ENCODE results near the gene HMGCS2.
A peak's percentile ranks its signal among the peaks of the same experiment; 100 is the strongest.

HMGCS2 gene

DNA sequence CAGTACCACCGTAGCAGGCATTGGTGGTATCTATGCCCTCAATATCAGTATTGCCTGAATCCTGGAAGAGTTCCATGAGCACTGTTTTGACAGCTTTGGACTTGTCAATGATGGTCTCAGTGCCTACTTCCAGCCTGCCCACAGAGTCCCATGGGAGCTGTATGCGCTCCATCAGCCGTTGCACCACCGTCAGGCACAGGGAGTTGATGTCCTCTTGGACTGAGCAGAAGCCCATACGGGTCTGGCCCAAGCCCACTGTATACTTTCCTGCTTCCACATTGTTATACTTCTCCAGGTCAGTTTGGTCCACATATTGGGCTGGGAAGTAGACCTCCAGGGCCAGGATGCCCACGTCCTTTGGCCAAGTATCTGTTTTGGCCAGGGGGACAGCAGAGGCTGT lies 4.5 kb downstream of the HMGCS2 start:
- H3K27me3 ChIP-seq (ENCODE audit: control insufficient read depth in 1 of 2, insufficient read depth in 2 of 2, low read length in 2 of 2): no peaks in the 10 kb centered on the region
- no peaks in the 10 kb centered on the region for H3K9me3 ChIP-seq (ENCODE audit: control insufficient read depth in 1 of 2, low read length in 2 of 2)
- H3K4me1 ChIP-seq (ENCODE audit: control insufficient read depth in 1 of 2, insufficient read depth in 2 of 2, low read length in 2 of 2): peaks cover 1 to 9% of the 10 kb centered on the region in 2 donors
- no peak overlapping the region for H3K27ac ChIP-seq (ENCODE audit: low read depth, low read length)
- H3K9ac ChIP-seq (ENCODE audit: low read depth in 1 of 2, low read length in 2 of 2): no peak overlapping the region
- H3K36me3 ChIP-seq (ENCODE audit: control insufficient read depth in 1 of 2, insufficient read depth in 2 of 2, low read length in 2 of 2): peaks cover 5 to 34% of the 10 kb centered on the region in 2 donors
- H3K4me3 ChIP-seq (ENCODE audit: low read depth in 1 of 2, low read length in 2 of 2): peak overlapping the region in 1 of 2 donors; percentile 25

DNA sequence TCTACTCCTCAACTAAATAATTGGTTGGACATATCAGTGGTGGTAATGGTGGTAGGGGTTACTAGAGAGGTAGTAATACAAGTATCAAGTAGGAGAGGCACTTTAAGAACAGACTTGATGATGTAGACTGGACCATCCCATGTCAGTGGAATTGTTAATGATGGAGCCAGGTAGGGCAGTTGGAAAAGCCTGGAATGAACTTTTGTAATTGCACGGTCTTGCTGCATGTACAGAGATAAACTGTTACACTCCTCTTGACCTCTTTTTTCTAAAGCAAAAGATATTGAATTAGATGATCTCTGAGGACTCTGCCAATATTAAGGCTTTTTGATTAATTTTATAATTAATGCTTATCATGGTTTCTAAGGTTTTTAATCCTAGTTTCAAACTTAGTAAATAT lies 5.8 kb downstream of the HMGCS2 start:
- Histone ChIP-seq H3K9ac (ENCODE audit: low read depth in 1 of 2, low read length in 2 of 2) (no peak overlapping the region), H3K9me3 (ENCODE audit: control insufficient read depth in 1 of 2, low read length in 2 of 2) (no peaks in the 10 kb centered on the region), H3K27me3 (ENCODE audit: control insufficient read depth in 1 of 2, insufficient read depth in 2 of 2, low read length in 2 of 2) (no peaks in the 10 kb centered on the region), H3K27ac (ENCODE audit: low read depth, low read length) (no peak overlapping the region), H3K36me3 (ENCODE audit: control insufficient read depth in 1 of 2, insufficient read depth in 2 of 2, low read length in 2 of 2) (peaks cover 5 to 41% of the 10 kb centered on the region in 2 donors), H3K4me3 (ENCODE audit: low read depth in 1 of 2, low read length in 2 of 2) (no peak overlapping the region), H3K4me1 (ENCODE audit: control insufficient read depth in 1 of 2, insufficient read depth in 2 of 2, low read length in 2 of 2) (peaks cover 0 to 4% of the 10 kb centered on the region in 2 donors)

DNA sequence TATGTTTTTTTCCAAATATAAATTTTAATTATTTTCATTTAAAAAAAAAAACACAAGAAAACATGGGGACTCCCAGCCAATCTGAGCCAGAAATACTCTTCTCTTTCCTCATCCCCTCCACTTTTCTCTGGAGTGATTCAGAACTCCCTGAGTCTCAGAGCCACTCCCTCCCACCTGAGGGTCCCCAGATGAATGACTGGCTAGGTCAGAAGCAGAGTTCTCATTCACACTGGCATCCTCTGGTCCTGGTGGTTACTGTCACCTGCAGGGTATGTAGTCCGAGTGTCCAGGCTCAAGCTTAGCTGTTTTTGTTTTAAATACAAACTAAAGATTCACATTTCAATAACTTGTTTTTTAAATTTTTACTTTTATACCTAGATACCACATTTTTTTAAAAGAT lies 6.3 kb downstream of the HMGCS2 start:
- Histone ChIP-seq H3K9me3 (ENCODE audit: control insufficient read depth in 1 of 2, low read length in 2 of 2) (no peaks in the 10 kb centered on the region), H3K36me3 (ENCODE audit: control insufficient read depth in 1 of 2, insufficient read depth in 2 of 2, low read length in 2 of 2) (peaks cover 9 to 46% of the 10 kb centered on the region in 2 donors), H3K4me3 (ENCODE audit: low read depth in 1 of 2, low read length in 2 of 2) (no peak overlapping the region), H3K9ac (ENCODE audit: low read depth in 1 of 2, low read length in 2 of 2) (no peak overlapping the region), H3K27ac (ENCODE audit: low read depth, low read length) (no peak overlapping the region), H3K4me1 (ENCODE audit: control insufficient read depth in 1 of 2, insufficient read depth in 2 of 2, low read length in 2 of 2) (peaks cover 0 to 4% of the 10 kb centered on the region in 2 donors), H3K27me3 (ENCODE audit: control insufficient read depth in 1 of 2, insufficient read depth in 2 of 2, low read length in 2 of 2) (no peaks in the 10 kb centered on the region)

DNA sequence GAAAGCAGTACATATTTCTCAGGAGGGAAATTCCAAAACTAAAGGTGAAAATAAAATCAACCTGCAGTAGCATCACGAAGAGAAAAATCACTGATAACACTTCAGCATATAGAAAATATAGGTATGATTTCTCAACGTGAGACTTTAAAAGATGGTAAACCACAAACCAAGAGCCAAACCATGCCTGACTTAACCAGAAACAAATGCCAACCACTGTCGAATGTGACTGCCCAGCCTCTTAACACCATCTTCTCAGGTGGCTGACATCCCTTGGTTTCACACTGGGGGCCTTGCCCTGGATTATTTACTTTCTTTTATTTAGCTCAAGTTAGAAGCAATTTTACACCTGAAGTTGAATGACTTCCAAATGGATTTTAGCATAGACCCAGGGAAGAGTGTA lies 10.1 kb downstream of the HMGCS2 start:
- H3K9ac ChIP-seq (ENCODE audit: low read depth in 1 of 2, low read length in 2 of 2): no peak overlapping the region
- H3K27me3 ChIP-seq (ENCODE audit: control insufficient read depth in 1 of 2, insufficient read depth in 2 of 2, low read length in 2 of 2): no peaks in the 10 kb centered on the region
- H3K27ac ChIP-seq (ENCODE audit: low read depth, low read length): no peak overlapping the region
- peaks cover 9 to 72% of the 10 kb centered on the region in 2 donors for H3K36me3 ChIP-seq (ENCODE audit: control insufficient read depth in 1 of 2, insufficient read depth in 2 of 2, low read length in 2 of 2)
- no peak overlapping the region for H3K4me3 ChIP-seq (ENCODE audit: low read depth in 1 of 2, low read length in 2 of 2)
- H3K4me1 ChIP-seq (ENCODE audit: control insufficient read depth in 1 of 2, insufficient read depth in 2 of 2, low read length in 2 of 2): no peaks in the 10 kb centered on the region
- H3K9me3 ChIP-seq (ENCODE audit: control insufficient read depth in 1 of 2, low read length in 2 of 2): no peaks in the 10 kb centered on the region

DNA sequence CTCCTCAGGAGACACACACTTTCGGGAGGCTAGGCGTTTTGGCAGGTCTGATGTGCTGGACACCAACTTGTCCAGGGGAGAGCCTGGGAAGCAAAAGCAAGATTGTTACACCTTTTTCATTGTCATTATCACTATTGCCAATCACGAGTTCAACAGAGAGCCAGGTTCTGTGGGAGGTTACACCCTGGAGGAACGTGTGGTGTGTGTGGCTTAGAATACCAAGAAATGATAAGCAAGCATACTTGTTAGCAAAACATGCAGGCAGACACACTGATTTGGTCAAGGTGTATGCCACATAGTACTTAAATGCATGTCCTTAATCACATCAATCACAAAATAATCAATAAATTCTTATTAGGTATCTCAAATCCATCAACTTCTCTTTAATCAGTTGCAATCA lies 16.1 kb downstream of the HMGCS2 start:
- no peaks in the 10 kb centered on the region for H3K9me3 ChIP-seq (ENCODE audit: control insufficient read depth in 1 of 2, low read length in 2 of 2)
- no peaks in the 10 kb centered on the region for H3K4me1 ChIP-seq (ENCODE audit: control insufficient read depth in 1 of 2, insufficient read depth in 2 of 2, low read length in 2 of 2)
- H3K27ac ChIP-seq (ENCODE audit: low read depth, low read length): no peak overlapping the region
- H3K4me3 ChIP-seq (ENCODE audit: low read depth in 1 of 2, low read length in 2 of 2): no peak overlapping the region
- H3K36me3 ChIP-seq (ENCODE audit: control insufficient read depth in 1 of 2, insufficient read depth in 2 of 2, low read length in 2 of 2): peaks cover 7 to 80% of the 10 kb centered on the region in 2 donors
- H3K9ac ChIP-seq (ENCODE audit: low read depth in 1 of 2, low read length in 2 of 2): no peak overlapping the region
- no peaks in the 10 kb centered on the region for H3K27me3 ChIP-seq (ENCODE audit: control insufficient read depth in 1 of 2, insufficient read depth in 2 of 2, low read length in 2 of 2)

DNA sequence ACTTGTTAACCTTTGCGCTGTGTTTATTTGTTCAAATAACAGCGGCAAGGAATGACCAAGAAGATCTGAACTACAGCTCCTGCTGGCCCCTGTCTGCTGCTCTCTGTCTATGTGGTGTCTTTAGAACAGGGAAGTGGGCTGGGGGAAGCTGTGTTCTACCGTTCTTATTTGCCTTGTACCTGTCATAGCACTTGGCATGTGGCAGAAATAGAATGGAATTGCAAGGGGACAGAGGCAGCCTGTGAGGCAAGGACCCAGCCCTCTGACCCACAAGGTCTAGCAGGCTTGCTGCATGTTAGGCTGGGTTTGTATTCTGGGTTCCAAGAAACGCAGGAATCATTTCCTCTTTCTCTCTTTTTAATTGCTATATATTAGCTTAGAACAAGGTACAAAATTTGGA lies 20.7 kb downstream of the HMGCS2 start:
- Histone ChIP-seq H3K36me3 (ENCODE audit: control insufficient read depth in 1 of 2, insufficient read depth in 2 of 2, low read length in 2 of 2) (peaks cover 6 to 43% of the 10 kb centered on the region in 2 donors), H3K27ac (ENCODE audit: low read depth, low read length) (no peak overlapping the region), H3K27me3 (ENCODE audit: control insufficient read depth in 1 of 2, insufficient read depth in 2 of 2, low read length in 2 of 2) (no peaks in the 10 kb centered on the region), H3K4me3 (ENCODE audit: low read depth in 1 of 2, low read length in 2 of 2) (no peak overlapping the region), H3K9me3 (ENCODE audit: control insufficient read depth in 1 of 2, low read length in 2 of 2) (no peaks in the 10 kb centered on the region), H3K9ac (ENCODE audit: low read depth in 1 of 2, low read length in 2 of 2) (no peak overlapping the region), H3K4me1 (ENCODE audit: control insufficient read depth in 1 of 2, insufficient read depth in 2 of 2, low read length in 2 of 2) (peaks cover 9 to 10% of the 10 kb centered on the region in 2 donors)

DNA sequence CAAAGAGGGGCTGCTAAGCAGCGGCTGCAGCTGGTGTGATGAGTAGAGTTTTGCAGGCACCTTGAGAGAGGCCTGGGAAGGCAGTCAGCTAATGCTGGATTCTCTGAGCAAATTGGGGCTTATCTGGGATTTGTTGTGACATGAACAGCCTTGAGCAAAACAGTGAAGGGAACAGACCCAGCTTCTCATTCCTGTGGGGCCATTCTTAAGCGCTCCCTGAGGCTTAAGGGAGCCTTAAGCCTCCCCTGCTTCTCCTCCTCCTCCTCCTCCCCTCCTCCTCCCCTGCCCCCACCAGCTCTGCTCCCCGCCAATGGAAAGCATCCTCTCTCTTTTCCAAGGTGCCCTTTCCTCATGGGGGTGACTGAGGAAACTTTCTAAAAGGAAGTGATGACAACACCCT lies 21.3 kb downstream of the HMGCS2 start:
- Histone ChIP-seq H3K9ac (ENCODE audit: low read depth in 1 of 2, low read length in 2 of 2) (no peak overlapping the region), H3K27ac (ENCODE audit: low read depth, low read length) (no peak overlapping the region), H3K27me3 (ENCODE audit: control insufficient read depth in 1 of 2, insufficient read depth in 2 of 2, low read length in 2 of 2) (no peaks in the 10 kb centered on the region), H3K4me1 (ENCODE audit: control insufficient read depth in 1 of 2, insufficient read depth in 2 of 2, low read length in 2 of 2) (peaks cover 15 to 16% of the 10 kb centered on the region in 2 donors), H3K36me3 (ENCODE audit: control insufficient read depth in 1 of 2, insufficient read depth in 2 of 2, low read length in 2 of 2) (peaks cover 6 to 39% of the 10 kb centered on the region in 2 donors), H3K9me3 (ENCODE audit: control insufficient read depth in 1 of 2, low read length in 2 of 2) (no peaks in the 10 kb centered on the region), H3K4me3 (ENCODE audit: low read depth in 1 of 2, low read length in 2 of 2) (no peak overlapping the region)

DNA sequence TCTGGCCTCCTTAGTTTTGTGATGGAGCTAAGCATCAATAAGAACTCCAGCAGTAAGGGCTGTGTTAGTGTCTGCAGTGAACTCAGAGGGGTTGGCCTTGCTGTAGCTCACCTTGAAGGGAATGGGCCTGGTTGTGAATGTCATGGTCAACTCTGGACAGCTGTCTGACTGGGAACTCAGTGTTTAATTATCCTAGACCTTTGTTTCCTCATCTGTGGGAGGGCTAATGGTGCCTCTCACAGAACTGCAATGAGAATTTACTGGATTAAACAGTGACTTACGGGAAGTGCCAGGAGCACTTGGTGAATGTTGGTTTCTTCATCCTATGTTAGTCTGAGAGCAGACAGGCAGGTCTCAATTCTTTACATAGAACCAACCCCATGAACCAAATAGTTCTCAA lies 23.7 kb downstream of the HMGCS2 start:
- no peak overlapping the region for H3K4me3 ChIP-seq (ENCODE audit: low read depth in 1 of 2, low read length in 2 of 2)
- peaks cover 6 to 23% of the 10 kb centered on the region in 2 donors for H3K36me3 ChIP-seq (ENCODE audit: control insufficient read depth in 1 of 2, insufficient read depth in 2 of 2, low read length in 2 of 2)
- H3K9me3 ChIP-seq (ENCODE audit: control insufficient read depth in 1 of 2, low read length in 2 of 2): no peaks in the 10 kb centered on the region
- peaks cover 20 to 22% of the 10 kb centered on the region in 2 donors for H3K4me1 ChIP-seq (ENCODE audit: control insufficient read depth in 1 of 2, insufficient read depth in 2 of 2, low read length in 2 of 2)
- no peak overlapping the region for H3K9ac ChIP-seq (ENCODE audit: low read depth in 1 of 2, low read length in 2 of 2)
- H3K27me3 ChIP-seq (ENCODE audit: control insufficient read depth in 1 of 2, insufficient read depth in 2 of 2, low read length in 2 of 2): no peaks in the 10 kb centered on the region
- H3K27ac ChIP-seq (ENCODE audit: low read depth, low read length): no peak overlapping the region

DNA sequence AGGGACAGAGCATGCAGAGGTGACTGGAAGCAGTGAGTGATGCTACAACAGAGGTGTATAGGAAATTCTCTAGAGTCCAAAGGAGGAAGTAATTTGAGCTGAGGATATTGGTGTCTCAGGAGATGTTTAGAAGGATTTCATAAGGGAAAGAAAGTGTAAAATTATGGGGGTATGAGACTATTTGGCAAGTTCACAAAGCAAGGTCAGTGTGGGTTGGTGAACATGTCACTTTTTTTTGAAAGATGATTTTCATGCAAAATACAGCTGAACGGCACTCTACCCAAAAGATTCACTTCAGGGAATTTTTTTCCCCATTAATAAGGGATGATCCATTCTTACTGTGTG lies 24.1 kb downstream of the HMGCS2 start:
- no peaks in the 10 kb centered on the region for H3K9me3 ChIP-seq (ENCODE audit: control insufficient read depth in 1 of 2, low read length in 2 of 2)
- H3K36me3 ChIP-seq (ENCODE audit: control insufficient read depth in 1 of 2, insufficient read depth in 2 of 2, low read length in 2 of 2): peaks cover 6 to 20% of the 10 kb centered on the region in 2 donors
- H3K4me3 ChIP-seq (ENCODE audit: low read depth in 1 of 2, low read length in 2 of 2): no peak overlapping the region
- no peak overlapping the region for H3K27ac ChIP-seq (ENCODE audit: low read depth, low read length)
- H3K27me3 ChIP-seq (ENCODE audit: control insufficient read depth in 1 of 2, insufficient read depth in 2 of 2, low read length in 2 of 2): no peaks in the 10 kb centered on the region
- H3K4me1 ChIP-seq (ENCODE audit: control insufficient read depth in 1 of 2, insufficient read depth in 2 of 2, low read length in 2 of 2): peaks cover 20 to 22% of the 10 kb centered on the region in 2 donors
- no peak overlapping the region for H3K9ac ChIP-seq (ENCODE audit: low read depth in 1 of 2, low read length in 2 of 2)

DNA sequence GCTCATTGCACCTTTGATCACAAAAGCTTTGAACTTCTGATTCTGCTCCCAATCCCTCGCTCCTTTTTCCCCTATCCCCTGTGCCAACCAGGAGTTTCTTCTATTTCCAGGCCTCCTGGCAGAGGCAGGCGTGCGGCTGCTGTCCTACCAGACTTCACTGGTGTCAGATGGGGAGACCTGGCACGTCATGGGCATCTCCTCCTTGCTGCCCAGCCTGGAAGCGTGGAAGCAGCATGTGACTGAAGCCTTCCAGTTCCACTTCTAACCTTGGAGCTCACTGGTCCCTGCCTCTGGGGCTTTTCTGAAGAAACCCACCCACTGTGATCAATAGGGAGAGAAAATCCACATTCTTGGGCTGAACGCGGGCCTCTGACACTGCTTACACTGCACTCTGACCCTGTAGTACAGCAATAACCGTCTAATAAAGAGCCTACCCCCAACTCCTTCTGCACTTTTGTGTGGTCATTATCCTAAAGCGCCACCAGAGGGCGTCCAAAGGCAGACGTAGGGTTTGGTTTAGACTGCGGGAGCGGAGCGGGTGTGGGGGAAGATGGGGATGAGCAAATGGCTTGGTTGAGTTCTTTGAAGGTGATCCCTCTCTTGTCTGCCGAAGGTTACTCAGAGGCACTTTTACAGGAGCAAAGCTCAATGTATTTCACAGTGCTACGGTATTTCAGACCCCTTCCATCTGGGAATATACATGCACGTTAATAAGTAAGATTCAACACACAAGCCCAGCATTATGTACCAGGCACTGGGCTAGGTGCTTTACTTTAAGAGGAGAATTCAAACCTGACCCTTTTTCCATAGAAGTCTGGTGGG lies 24.7 kb downstream of the HMGCS2 start:
- H3K9ac ChIP-seq (ENCODE audit: low read depth in 1 of 2, low read length in 2 of 2): no peak overlapping the region
- no peak overlapping the region for H3K4me3 ChIP-seq (ENCODE audit: low read depth in 1 of 2, low read length in 2 of 2)
- no peaks in the 10 kb centered on the region for H3K27me3 ChIP-seq (ENCODE audit: control insufficient read depth in 1 of 2, insufficient read depth in 2 of 2, low read length in 2 of 2)
- H3K9me3 ChIP-seq (ENCODE audit: control insufficient read depth in 1 of 2, low read length in 2 of 2): no peaks in the 10 kb centered on the region
- H3K4me1 ChIP-seq (ENCODE audit: control insufficient read depth in 1 of 2, insufficient read depth in 2 of 2, low read length in 2 of 2): peaks cover 20 to 22% of the 10 kb centered on the region in 2 donors
- H3K36me3 ChIP-seq (ENCODE audit: control insufficient read depth in 1 of 2, insufficient read depth in 2 of 2, low read length in 2 of 2): peaks cover 6 to 15% of the 10 kb centered on the region in 2 donors
- H3K27ac ChIP-seq (ENCODE audit: low read depth, low read length): no peak overlapping the region
